PC-9 (cell line): ENCODE measurements around the gene VAPA. TPM values are rescaled to one million over a fixed set of nuclear protein-coding genes. Genes with fewer than 3 reads are reported as not detected.

Experiments
- BruUV-seq: library from RNA; stranded (reverse); fragments of 400-500 nt; replicated peaks from 2 replicates; lab custom pipeline; 2021; lab: Mats Ljungman, UMichigan
- CTCF ChIA-PET: fragments of 300-600 bp; sonication (Branson Sonifier 250); formaldehyde crosslinking; loops from one replicate; lab custom pipeline; 2022; ENCODE audit warnings: antibody characterized with exemption; lab: Charles Lee
- POLR2A ChIA-PET: fragments of 300-600 bp; sonication (Branson Sonifier 250); formaldehyde crosslinking; loops from one replicate; lab custom pipeline; 2022; ENCODE audit warnings: antibody characterized with exemption; ENCODE audit not compliant: unreplicated experiment; lab: Charles Lee
- DNase-seq, 2 experiments: peaks; one replicate each; pipeline versions ENCODE4 v3.0.0 to v3.0.0-alpha.2; 2015 to 2022; ENCODE audit warnings: mixed read lengths in 1 of 2
- H2AFZ ChIP-seq: fragments of 200-600 bp; sonication (generic); 2 replicates; pipeline ENCODE4 v1.8.1; 2017; ENCODE audit warnings: antibody characterized with exemption
- H3F3A ChIP-seq: fragments of 200-600 bp; sonication (generic); 2 replicates; pipeline ENCODE4 v1.8.1; 2017; ENCODE audit warnings: antibody characterized with exemption, mild to moderate bottlenecking, low read depth; ENCODE audit not compliant: insufficient read depth
- H3K27ac ChIP-seq: fragments of 200-600 bp; sonication (generic); 2 replicates; pipeline ENCODE4 v1.6.1; 2016; ENCODE audit warnings: mixed run types
- H3K27me3 ChIP-seq: fragments of 200-600 bp; sonication (generic); 2 replicates; pipeline ENCODE4 v1.6.1; 2016; ENCODE audit warnings: low read depth, mixed run types; ENCODE audit not compliant: insufficient read depth
- H3K36me3 ChIP-seq: fragments of 200-600 bp; sonication (generic); 2 replicates; pipeline ENCODE4 v1.6.1; 2016; ENCODE audit warnings: low read depth, mixed run types
- H3K4me1 ChIP-seq: fragments of 200-600 bp; sonication (generic); replicated peaks from 2 replicates; pipeline ENCODE4 v1.6.1; 2016; ENCODE audit warnings: mixed run types; ENCODE audit not compliant: insufficient read depth
- H3K4me2 ChIP-seq: fragments of 200-600 bp; sonication (generic); 2 replicates; pipeline ENCODE4 v1.6.1; 2017; ENCODE audit warnings: mixed run types
- H3K4me3 ChIP-seq: fragments of 200-600 bp; sonication (generic); 2 replicates; pipeline ENCODE4 v1.6.1; 2016; ENCODE audit warnings: mixed run types
- H3K79me2 ChIP-seq: fragments of 200-600 bp; sonication (generic); 2 replicates; pipeline ENCODE4 v1.6.1; 2017; ENCODE audit warnings: low read depth, mixed run types
- H3K9me2 ChIP-seq: fragments of 200-600 bp; sonication (generic); 2 replicates; pipeline ENCODE4 v1.8.1; 2017; ENCODE audit warnings: mild to moderate bottlenecking; ENCODE audit not compliant: insufficient read depth
- H3K9me3 ChIP-seq: fragments of 200-600 bp; sonication (generic); 2 replicates; pipeline ENCODE4 v1.8.1; 2016; ENCODE audit warnings: low read depth; ENCODE audit not compliant: insufficient read depth
- H4K20me1 ChIP-seq: fragments of 200-600 bp; sonication (generic); 2 replicates; pipeline ENCODE4 v1.8.1; 2017; ENCODE audit not compliant: insufficient read depth
- EZH2 ChIP-seq: fragments of 200-600 bp; sonication (generic); IDR thresholded peaks from 2 replicates; pipeline ENCODE4 v1.8.0; 2017; ENCODE audit warnings: antibody characterized with exemption, low read depth
- intact Hi-C: fragments of 100-400 bp; cut with micrococcal nuclease; formaldehyde crosslinking; loops from one replicate; pipeline ENCODE4 v1.10.0; 2022; ENCODE audit not compliant: unreplicated experiment
- total RNA-seq: library from RNA; stranded (reverse); gene quantifications from 2 replicates; pipeline ENCODE4 v1.2.3, GENCODE V29; 2021
- TF ChIP-seq, protein P1 (sequence below): fragments of 200-600 bp; sonication (generic); conservative IDR thresholded peaks from 2 replicates; pipeline ENCODE4 v1.6.1; 2017; ENCODE audit warnings: mixed run types, antibody characterized with exemption, mild to moderate bottlenecking, moderate library complexity

The VAPA gene
- total RNA-seq, 1 experiment from 2014 or later: 340 TPM

DNA sequence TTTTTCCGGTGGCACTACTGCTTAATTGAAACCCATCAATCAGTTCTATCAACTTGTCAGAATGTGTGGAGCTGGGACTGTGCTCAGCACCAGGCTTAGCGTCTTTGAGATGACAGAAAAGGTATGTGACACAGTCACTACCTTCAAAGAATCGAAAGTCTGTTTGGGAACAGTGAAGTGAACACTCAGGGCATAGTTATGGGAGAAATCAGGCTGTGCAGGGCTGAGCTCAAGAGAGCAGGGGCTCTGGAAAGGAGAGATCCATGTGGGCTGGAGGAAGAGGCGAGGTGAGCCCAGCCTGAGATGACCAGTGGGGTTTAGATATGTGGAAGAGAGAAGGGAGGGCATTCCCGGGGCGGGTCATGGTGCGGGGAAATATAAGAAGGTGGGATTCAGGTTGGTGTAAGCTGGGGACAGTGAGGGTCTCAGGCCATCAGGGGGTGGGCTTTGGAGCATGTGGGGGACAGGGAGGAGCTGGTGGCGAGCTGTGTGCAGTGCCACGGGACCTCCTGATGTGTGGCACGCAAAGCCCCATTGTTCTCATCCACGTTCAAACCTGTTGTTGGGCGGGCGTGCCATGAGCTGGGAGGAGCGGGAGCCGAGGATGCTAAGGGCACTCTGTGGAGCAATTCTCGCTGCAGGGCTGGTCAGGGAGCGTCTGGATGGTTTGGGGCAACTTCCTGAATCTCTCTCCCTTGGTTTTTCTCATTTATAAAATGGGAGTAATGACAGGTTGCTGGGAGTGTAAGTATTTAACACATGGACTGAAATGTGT, 72.5 kb downstream of the VAPA start:
- Histone ChIP-seq H2AFZ (no peak overlapping the region), H3K79me2 (no peaks in the 10 kb centered on the region), H3K4me1 (no peaks in the 10 kb centered on the region), H3K4me3 (no peak overlapping the region), H3K4me2 (no peak overlapping the region), H4K20me1 (no peaks in the 10 kb centered on the region), H3K9me3 (no peaks in the 10 kb centered on the region), H3K9me2 (no peaks in the 10 kb centered on the region), H3K36me3 (no peaks in the 10 kb centered on the region), H3K27ac (no peak overlapping the region), H3K27me3 (no peaks in the 10 kb centered on the region), H3F3A (no peaks in the 10 kb centered on the region)
- intact Hi-C loops: no loop called here
- DNase-seq: no peak
- ChIA-PET CTCF (no interaction called here), POLR2A (no interaction called here)
- no TSS peak for BruUV-seq
- no peak for TF ChIP-seq EZH2
- TF ChIP-seq, protein P1, sequence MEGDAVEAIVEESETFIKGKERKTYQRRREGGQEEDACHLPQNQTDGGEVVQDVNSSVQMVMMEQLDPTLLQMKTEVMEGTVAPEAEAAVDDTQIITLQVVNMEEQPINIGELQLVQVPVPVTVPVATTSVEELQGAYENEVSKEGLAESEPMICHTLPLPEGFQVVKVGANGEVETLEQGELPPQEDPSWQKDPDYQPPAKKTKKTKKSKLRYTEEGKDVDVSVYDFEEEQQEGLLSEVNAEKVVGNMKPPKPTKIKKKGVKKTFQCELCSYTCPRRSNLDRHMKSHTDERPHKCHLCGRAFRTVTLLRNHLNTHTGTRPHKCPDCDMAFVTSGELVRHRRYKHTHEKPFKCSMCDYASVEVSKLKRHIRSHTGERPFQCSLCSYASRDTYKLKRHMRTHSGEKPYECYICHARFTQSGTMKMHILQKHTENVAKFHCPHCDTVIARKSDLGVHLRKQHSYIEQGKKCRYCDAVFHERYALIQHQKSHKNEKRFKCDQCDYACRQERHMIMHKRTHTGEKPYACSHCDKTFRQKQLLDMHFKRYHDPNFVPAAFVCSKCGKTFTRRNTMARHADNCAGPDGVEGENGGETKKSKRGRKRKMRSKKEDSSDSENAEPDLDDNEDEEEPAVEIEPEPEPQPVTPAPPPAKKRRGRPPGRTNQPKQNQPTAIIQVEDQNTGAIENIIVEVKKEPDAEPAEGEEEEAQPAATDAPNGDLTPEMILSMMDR: no peak

DNA sequence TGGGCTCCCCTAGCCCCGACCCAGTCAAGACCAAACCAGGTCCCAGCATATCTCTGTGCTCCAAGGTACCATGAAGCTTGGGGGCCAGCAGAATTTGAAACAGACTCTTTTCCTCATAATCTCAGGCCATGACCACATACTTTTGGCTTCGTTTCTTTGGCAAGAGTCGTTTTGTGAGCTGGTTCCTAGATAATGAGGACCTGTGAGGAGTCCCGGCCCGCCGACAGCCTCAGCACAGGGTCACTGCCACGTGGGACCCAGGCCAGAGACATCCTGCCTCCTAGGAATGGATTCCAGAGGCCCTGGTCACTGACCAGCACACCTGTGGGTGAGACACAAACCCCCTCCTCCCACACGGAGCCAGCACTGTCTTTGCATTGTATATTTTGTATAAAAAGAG, 73.5 kb downstream of the VAPA start:
- DNase-seq: no peak
- H3K27ac ChIP-seq: no peak overlapping the region
- H3K36me3 ChIP-seq: no peaks in the 10 kb centered on the region
- H3K9me2 ChIP-seq: no peaks in the 10 kb centered on the region
- H3K4me2 ChIP-seq: no peak overlapping the region
- no peaks in the 10 kb centered on the region for H3K9me3 ChIP-seq
- no peaks in the 10 kb centered on the region for H4K20me1 ChIP-seq
- H3K27me3 ChIP-seq: peaks cover 6% of the 10 kb centered on the region; the same call in 1 of the 2 replicates
- H3K79me2 ChIP-seq: no peaks in the 10 kb centered on the region
- no peaks in the 10 kb centered on the region for H3F3A ChIP-seq
- H3K4me1 ChIP-seq: no peaks in the 10 kb centered on the region
- intact Hi-C loops: no loop called here
- BruUV-seq: no TSS peak
- TF ChIP-seq, protein P1: no peak
- TF ChIP-seq EZH2: no peak
- no peak overlapping the region for H2AFZ ChIP-seq
- POLR2A ChIA-PET: no interaction called here
- CTCF ChIA-PET: no interaction called here
- no peak overlapping the region for H3K4me3 ChIP-seq

DNA sequence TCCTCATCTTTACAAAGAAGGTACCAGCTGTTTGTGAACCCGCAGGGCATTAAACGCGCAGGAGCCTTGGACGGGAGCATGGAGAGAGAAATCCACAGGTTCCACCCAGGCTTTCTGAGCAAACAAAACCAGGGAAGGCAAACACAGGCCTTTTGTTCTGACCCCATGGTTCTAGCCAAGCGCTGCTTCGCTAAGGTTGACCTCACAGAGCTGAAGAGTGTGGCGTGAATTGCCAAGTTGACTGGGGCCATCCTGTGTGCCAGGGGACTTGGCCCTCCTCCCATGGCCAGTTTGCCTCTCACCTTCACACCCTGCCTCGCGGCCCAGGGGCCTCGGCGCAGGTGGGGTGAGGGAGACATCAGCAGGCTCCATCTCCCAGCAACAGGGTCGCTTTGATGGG, 74.1 kb downstream of the VAPA start:
- no peak overlapping the region for H2AFZ ChIP-seq
- POLR2A ChIA-PET: no interaction called here
- no peak overlapping the region for H3K4me2 ChIP-seq

More for the DNA sequence above, 74.1 kb downstream of the VAPA start:
- H3K4me3 ChIP-seq: no peak overlapping the region
- H3K79me2 ChIP-seq: no peaks in the 10 kb centered on the region
- H3K27ac ChIP-seq: no peak overlapping the region
- CTCF ChIA-PET: no interaction called here
- no peaks in the 10 kb centered on the region for H4K20me1 ChIP-seq
- intact Hi-C loops: no loop called here
- TF ChIP-seq, protein P1: no peak
- no peak for TF ChIP-seq EZH2
- no peaks in the 10 kb centered on the region for H3K36me3 ChIP-seq
- no peaks in the 10 kb centered on the region for H3K9me2 ChIP-seq
- peaks cover 6% of the 10 kb centered on the region; the same call in 1 of the 2 replicates for H3K27me3 ChIP-seq
- BruUV-seq: no TSS peak
- H3K4me1 ChIP-seq: no peaks in the 10 kb centered on the region
- H3K9me3 ChIP-seq: no peaks in the 10 kb centered on the region
- no peaks in the 10 kb centered on the region for H3F3A ChIP-seq
- DNase-seq: no peak
